Measurements from ENCODE around the gene CYTH1. TPM values are rescaled to one million over a fixed set of nuclear protein-coding genes. Genes with fewer than 3 reads are reported as not detected.

Gene CYTH1
- total RNA-seq, 1 experiment from 2014 or later, result 20.0 TPM

DNA sequence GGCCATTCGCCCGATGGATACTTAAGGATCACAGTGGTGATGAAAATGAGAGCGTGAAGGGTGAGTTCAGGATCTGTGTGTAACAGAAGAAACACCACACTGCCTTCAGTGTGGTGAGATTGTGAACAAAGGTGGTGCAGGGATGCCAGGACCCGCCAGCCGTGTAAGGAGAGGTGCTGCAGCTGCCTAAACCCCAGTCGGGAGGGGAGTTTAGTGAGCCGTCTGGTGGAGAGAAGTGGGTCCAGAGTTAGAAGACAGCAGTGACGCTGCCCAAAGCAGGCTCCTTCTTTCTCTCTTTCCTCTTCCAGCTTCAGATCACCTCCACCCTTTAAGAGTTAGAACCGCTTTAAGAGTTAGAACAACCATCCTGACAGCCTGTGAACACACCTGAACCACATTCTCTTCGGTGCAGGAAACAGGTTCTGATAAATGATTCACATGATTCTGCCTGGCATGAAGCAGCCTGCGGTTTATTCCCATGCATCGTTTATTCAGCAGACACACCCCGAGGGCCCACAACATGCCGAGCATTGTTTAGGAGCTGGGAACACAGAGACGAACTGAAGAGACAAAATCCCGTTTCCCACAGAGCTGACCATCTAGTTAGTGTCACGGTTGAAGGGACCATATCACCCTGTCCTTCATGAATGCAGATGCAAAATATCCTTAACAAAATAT, 120.8 kb downstream of the CYTH1 start (continued):
- no peak for TF ChIP-seq ARID4B (CRISPR knock-in tag; IDR thresholded peaks at IDR 0.05; ENCODE audit: borderline replicate concordance)
- TF ChIP-seq OVOL2 (CRISPR knock-in tag; IDR thresholded peaks at IDR 0.05; ENCODE audit: borderline replicate concordance), result no peak
- TF ChIP-seq HMGA2 (CRISPR knock-in tag; IDR thresholded peaks at IDR 0.05), result no peak

GRCh38 chr17:78659546-78659945, 122.5 kb downstream of the CYTH1 start:
- H3K9me3 Mint-ChIP-seq, result no peaks in the 10 kb centered on the region
- DNase-seq (ENCODE audit: low spot score) (no peak), ATAC-seq (no peak)
- H3K27ac Mint-ChIP-seq, result no peak overlapping the region
- H3K36me3 Mint-ChIP-seq, result no peaks in the 10 kb centered on the region
- no peaks in the 10 kb centered on the region for H3K27me3 Mint-ChIP-seq (ENCODE audit: low read depth)
- no peak for TF ChIP-seq CBFB (CRISPR knock-in tag; IDR thresholded peaks at IDR 0.05; ENCODE audit: low read depth)
- TF ChIP-seq GRHL2 (CRISPR knock-in tag; IDR thresholded peaks at IDR 0.05; ENCODE audit: insufficient replicate concordance, severe bottlenecking), result no peak
- H3K4me3 Mint-ChIP-seq, result no peak overlapping the region
- no peaks in the 10 kb centered on the region for H3K4me1 Mint-ChIP-seq
- ChIA-PET CTCF (interaction anchor here (1.3 kb wide), 1 partner anchor 15 kb away, joined by 4 read pairs; no protein-coding TSS in a partner anchor), POLR2A (no interaction called here)

DNA sequence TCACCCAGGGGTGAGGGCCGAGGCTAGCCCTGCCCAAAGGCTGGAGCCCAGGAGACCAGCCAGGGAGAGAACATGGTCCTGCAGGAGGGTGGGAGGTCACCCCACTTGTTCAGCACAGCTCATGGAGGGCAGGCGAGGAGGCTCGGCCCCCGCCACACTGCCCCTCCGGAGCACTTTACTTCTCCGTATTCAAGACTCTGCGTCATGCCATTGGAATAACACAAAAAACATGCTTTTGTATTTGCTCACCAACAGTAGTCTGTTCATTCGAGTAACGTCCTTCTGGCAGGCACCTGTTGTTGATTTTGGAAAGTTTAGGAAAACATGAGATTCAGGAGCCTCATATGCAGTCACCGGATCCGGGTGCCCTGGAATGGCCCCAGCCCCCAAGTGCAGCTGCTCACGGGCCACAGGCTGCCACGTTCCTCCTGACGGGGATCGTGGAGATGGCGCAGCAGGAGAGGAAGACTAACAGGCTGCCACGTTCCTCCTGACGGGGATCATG, 123.7 kb downstream of the CYTH1 start:
- no peaks in the 10 kb centered on the region for H3K27me3 Mint-ChIP-seq (ENCODE audit: low read depth)
- POLR2A ChIA-PET, result no interaction called here
- H3K36me3 Mint-ChIP-seq, result no peaks in the 10 kb centered on the region
- TF ChIP-seq ZNF138 (CRISPR knock-in tag; conservative IDR thresholded peaks at IDR 0.05) (no peak), TP53 (CRISPR knock-in tag; IDR thresholded peaks at IDR 0.05) (no peak), RORB (CRISPR knock-in tag; IDR thresholded peaks at IDR 0.05) (no peak), ETV6 (CRISPR knock-in tag; IDR thresholded peaks at IDR 0.05) (no peak)
- TF ChIP-seq, protein P1, sequence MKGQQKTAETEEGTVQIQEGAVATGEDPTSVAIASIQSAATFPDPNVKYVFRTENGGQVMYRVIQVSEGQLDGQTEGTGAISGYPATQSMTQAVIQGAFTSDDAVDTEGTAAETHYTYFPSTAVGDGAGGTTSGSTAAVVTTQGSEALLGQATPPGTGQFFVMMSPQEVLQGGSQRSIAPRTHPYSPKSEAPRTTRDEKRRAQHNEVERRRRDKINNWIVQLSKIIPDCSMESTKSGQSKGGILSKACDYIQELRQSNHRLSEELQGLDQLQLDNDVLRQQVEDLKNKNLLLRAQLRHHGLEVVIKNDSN (CRISPR knock-in tag; IDR thresholded peaks at IDR 0.05), result no peak
- TF ChIP-seq, protein P2, sequence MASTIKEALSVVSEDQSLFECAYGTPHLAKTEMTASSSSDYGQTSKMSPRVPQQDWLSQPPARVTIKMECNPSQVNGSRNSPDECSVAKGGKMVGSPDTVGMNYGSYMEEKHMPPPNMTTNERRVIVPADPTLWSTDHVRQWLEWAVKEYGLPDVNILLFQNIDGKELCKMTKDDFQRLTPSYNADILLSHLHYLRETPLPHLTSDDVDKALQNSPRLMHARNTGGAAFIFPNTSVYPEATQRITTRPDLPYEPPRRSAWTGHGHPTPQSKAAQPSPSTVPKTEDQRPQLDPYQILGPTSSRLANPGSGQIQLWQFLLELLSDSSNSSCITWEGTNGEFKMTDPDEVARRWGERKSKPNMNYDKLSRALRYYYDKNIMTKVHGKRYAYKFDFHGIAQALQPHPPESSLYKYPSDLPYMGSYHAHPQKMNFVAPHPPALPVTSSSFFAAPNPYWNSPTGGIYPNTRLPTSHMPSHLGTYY (CRISPR knock-in tag; IDR thresholded peaks at IDR 0.05), result no peak
- no peak for DNase-seq (ENCODE audit: low spot score)
- H3K4me3 Mint-ChIP-seq, result no peak overlapping the region
- ATAC-seq, result no peak
- H3K4me1 Mint-ChIP-seq, result no peaks in the 10 kb centered on the region
- CTCF ChIA-PET, result no interaction called here
- no peak overlapping the region; the same call in 1 of the 2 replicates for H3K27ac Mint-ChIP-seq
- no peaks in the 10 kb centered on the region for H3K9me3 Mint-ChIP-seq

GRCh38 chr17:78655251-78655940, 126.7 kb downstream of the CYTH1 start:
- CTCF ChIA-PET, result no interaction called here
- POLR2A ChIA-PET, result no interaction called here
- DNase-seq (ENCODE audit: low spot score), result no peak
- no peaks in the 10 kb centered on the region for H3K9me3 Mint-ChIP-seq
- H3K4me1 Mint-ChIP-seq, result no peaks in the 10 kb centered on the region
- no peak overlapping the region for H3K4me3 Mint-ChIP-seq
- no peak overlapping the region for H3K27ac Mint-ChIP-seq
- no peaks in the 10 kb centered on the region for H3K27me3 Mint-ChIP-seq (ENCODE audit: low read depth)
- H3K36me3 Mint-ChIP-seq, result no peaks in the 10 kb centered on the region
- ATAC-seq, result no peak
- TF ChIP-seq TEAD1 (CRISPR knock-in tag; IDR thresholded peaks at IDR 0.05) (no peak), FOXK1 (CRISPR knock-in tag; IDR thresholded peaks at IDR 0.05) (no peak), MXD4 (CRISPR knock-in tag; IDR thresholded peaks at IDR 0.05; ENCODE audit: borderline replicate concordance) (no peak), PRRX2 (CRISPR knock-in tag; IDR thresholded peaks at IDR 0.05) (no peak), NFE2L1 (CRISPR knock-in tag; IDR thresholded peaks at IDR 0.05) (no peak), NFATC4 (CRISPR knock-in tag; IDR thresholded peaks at IDR 0.05) (no peak), NR2C2 (CRISPR knock-in tag; IDR thresholded peaks at IDR 0.05) (no peak), RELA (CRISPR knock-in tag; IDR thresholded peaks at IDR 0.05; ENCODE audit: borderline replicate concordance) (no peak), MYBL2 (CRISPR knock-in tag; IDR thresholded peaks at IDR 0.05) (no peak)
- TF ChIP-seq, protein P2 (CRISPR knock-in tag; IDR thresholded peaks at IDR 0.05), result no peak
- TF ChIP-seq, protein P3, sequence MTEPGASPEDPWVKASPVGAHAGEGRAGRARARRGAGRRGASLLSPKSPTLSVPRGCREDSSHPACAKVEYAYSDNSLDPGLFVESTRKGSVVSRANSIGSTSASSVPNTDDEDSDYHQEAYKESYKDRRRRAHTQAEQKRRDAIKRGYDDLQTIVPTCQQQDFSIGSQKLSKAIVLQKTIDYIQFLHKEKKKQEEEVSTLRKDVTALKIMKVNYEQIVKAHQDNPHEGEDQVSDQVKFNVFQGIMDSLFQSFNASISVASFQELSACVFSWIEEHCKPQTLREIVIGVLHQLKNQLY (CRISPR knock-in tag; IDR thresholded peaks at IDR 0.05), result no peak

All from WTC11 (cell line).